K562 (cell line): ENCODE data around the gene NUP62. TPM values are rescaled to one million over a fixed set of nuclear protein-coding genes. Genes with fewer than 3 reads are reported as not detected.

Experiments used
- CREBBP ChIP-seq: IDR thresholded peaks from one replicate; pipeline ENCODE4 v1.6.1; 2012; ENCODE audit warnings: low read depth, mild to moderate bottlenecking, control low read depth, inconsistent platforms, low read length
- EGR1 ChIP-seq: fragments of 450-650 bp; conservative IDR thresholded peaks from 2 replicates; pipeline ENCODE4 v1.6.1; 2017; ENCODE audit warnings: mild to moderate bottlenecking
- FOXA3 ChIP-seq, 2 experiments: fragments of 450-650 bp in 1 of 2; sonication (generic) in 1 of 2; formaldehyde crosslinking; IDR thresholded peaks in 1 of 2; conservative IDR thresholded peaks in 1 of 2; 2 replicates each; pipeline versions ENCODE4 v1.4.0 to v1.8.0; 2020 to 2022; ENCODE audit warnings: mild to moderate bottlenecking in 2 of 2, missing genetic modification reagents in 1 of 2
- MIER1 ChIP-seq: fragments of 450-650 bp; IDR thresholded peaks from 2 replicates; pipeline ENCODE4 v1.6.1; 2016; ENCODE audit warnings: antibody characterized with exemption, mild to moderate bottlenecking, low read depth
- PCBP1 ChIP-seq: fragments of 200-400 bp; formaldehyde crosslinking; IDR thresholded peaks from 2 replicates; pipeline ENCODE4 v1.6.1; 2018; ENCODE audit warnings: mild to moderate bottlenecking, low read depth, low read length; ENCODE audit not compliant: poor library complexity, severe bottlenecking
- POLR2G ChIP-seq: fragments of 200-400 bp; formaldehyde crosslinking; IDR thresholded peaks from 2 replicates; pipeline ENCODE4 v1.6.1; 2017; ENCODE audit warnings: low read depth, mild to moderate bottlenecking, antibody characterized with exemption, low read length, moderate library complexity
- POLR3A ChIP-seq: IDR thresholded peaks from 2 replicates; pipeline ENCODE4 v1.6.1; 2011; ENCODE audit warnings: borderline replicate concordance, mild to moderate bottlenecking, moderate library complexity; ENCODE audit not compliant: insufficient read length, insufficient read depth; ENCODE audit errors: extremely low read depth
- SMARCA5 ChIP-seq: fragments of 450-650 bp; IDR thresholded peaks from 2 replicates; pipeline ENCODE4 v1.6.1; 2016
- SMC3 ChIP-seq: conservative IDR thresholded peaks from 2 replicates; pipeline ENCODE4 v1.6.1; 2011; ENCODE audit warnings: low read depth, low read length, improper control_type of control experiment; ENCODE audit not compliant: insufficient read depth
- STAG1 ChIP-seq: sonication (generic); formaldehyde crosslinking; IDR thresholded peaks from 2 replicates; pipeline ENCODE4 v1.5.0; 2020; ENCODE audit warnings: missing genetic modification reagents, borderline replicate concordance
- ZNF133 ChIP-seq: fragments of 250-450 bp; sonication (Bioruptor Pico); IDR thresholded peaks from 2 replicates; pipeline ENCODE4 v1.4.0; 2020; ENCODE audit warnings: mild to moderate bottlenecking
- ZNF197 ChIP-seq: fragments of 200-800 bp; sonication (Bioruptor generic); IDR thresholded peaks from 2 replicates; pipeline ENCODE4 v1.6.1; 2016; ENCODE audit warnings: low read depth, missing genetic modification characterization, missing compliant biosample characterization
- ZNF217 ChIP-seq: sonication (generic); formaldehyde crosslinking; IDR thresholded peaks from 2 replicates; pipeline ENCODE4 v1.8.0; 2022; ENCODE audit warnings: mild to moderate bottlenecking, missing genetic modification reagents
- ZNF263 ChIP-seq: sonication (generic); formaldehyde crosslinking; IDR thresholded peaks from 2 replicates; pipeline ENCODE4 v1.8.0; 2022; ENCODE audit warnings: mild to moderate bottlenecking, missing genetic modification reagents, borderline replicate concordance
- polyA plus RNA-seq, 8 experiments: library from polyadenylated mRNA; depleted of rRNA in 4 of 8; stranded (reverse) in 5 of 8; unstranded in 3 of 8; fragments of >200 nt; fragmentation: Nextera tagmentation in 2 of 8; fragmentation: Illumina TruSeq in 1 of 8; extraction: Ambion mirVana in 2 of 8; extraction: Trizol in 1 of 8; gene quantifications; 2 replicates each; pipeline versions ENCODE4 v1.2.1 to v1.2.3, GENCODE V29; 2011 to 2014; ENCODE audit warnings: inconsistent platforms in 1 of 8, missing spikeins in 1 of 8
- total RNA-seq, 7 experiments: library from RNA; depleted of rRNA in 6 of 7; stranded (reverse); fragments of >200 nt in 6 of 7; fragmentation: Illumina TruSeq in 2 of 7; extraction: Trizol in 2 of 7; gene quantifications; 2 replicates each; pipeline versions ENCODE4 v1.2.1 to v1.2.3, GENCODE V29; 2011 to 2021; ENCODE audit warnings: low replicate concordance in 1 of 7
- TF ChIP-seq, protein P1 (sequence below), 2 experiments: fragments of 450-650 bp in 1 of 2; sonication (generic) in 1 of 2; formaldehyde crosslinking in 1 of 2; IDR thresholded peaks; 2 replicates each; pipeline versions ENCODE4 v1.7.1 to v1.9.0; 2016 to 2022; ENCODE audit warnings: inconsistent platforms in 1 of 2, mild to moderate bottlenecking in 1 of 2, missing genetic modification reagents in 1 of 2
- TF ChIP-seq, protein P2 (sequence below): sonication (generic); formaldehyde crosslinking; IDR thresholded peaks from 2 replicates; pipeline ENCODE4 v1.8.1; 2023; ENCODE audit warnings: mild to moderate bottlenecking, missing genetic modification reagents

Gene NUP62
- total and polyA plus RNA-seq, 9 of the 15 experiments (the other 6 are each of a cell fraction or from before 2014, with no cell fraction given): 16.9 to 109 (median 66.0) TPM

DNA sequence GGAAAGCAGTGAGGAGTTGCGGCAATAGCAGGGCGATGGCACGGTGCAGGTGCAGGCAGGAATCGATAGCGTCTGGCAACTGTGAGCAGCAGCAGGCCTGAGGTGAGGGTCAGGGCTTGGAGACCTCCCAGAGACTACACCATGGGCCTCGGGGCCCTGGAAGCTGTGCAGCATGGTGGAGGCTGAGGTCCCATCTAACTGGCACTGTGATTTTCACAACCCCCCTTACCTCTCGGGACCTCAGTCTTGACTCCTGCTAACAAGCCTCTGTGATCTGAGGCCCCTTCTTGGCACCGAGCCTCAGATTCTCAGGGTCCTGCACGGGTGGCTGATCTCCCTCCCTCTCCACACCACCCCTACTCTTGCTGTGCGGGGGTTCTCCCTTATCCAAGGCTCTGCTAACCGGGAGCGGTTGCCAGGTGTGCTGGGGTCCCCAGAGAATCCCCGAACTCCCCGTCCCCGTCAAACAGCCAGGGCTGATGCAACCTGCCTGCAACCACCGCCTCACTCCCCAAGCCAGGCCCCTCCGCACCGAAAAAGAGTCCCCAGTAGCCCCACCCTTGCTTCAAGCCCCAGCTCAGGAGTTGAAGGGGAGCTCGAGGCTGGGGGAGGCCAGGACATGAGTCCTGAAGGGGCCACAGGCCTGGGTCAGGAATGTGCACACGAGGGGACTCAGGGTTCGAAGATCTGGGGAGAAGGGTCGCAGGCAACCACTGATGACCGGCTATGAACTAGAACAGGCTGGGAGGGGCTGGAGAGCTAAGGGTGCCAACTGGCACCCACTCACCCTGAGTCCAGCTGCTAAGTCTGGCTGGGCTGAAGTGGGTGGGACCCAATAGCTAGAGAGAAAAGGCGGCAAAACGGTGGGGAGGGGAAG is 5.1 kb downstream of the NUP62 start (continued):
- TF ChIP-seq, protein P1, sequence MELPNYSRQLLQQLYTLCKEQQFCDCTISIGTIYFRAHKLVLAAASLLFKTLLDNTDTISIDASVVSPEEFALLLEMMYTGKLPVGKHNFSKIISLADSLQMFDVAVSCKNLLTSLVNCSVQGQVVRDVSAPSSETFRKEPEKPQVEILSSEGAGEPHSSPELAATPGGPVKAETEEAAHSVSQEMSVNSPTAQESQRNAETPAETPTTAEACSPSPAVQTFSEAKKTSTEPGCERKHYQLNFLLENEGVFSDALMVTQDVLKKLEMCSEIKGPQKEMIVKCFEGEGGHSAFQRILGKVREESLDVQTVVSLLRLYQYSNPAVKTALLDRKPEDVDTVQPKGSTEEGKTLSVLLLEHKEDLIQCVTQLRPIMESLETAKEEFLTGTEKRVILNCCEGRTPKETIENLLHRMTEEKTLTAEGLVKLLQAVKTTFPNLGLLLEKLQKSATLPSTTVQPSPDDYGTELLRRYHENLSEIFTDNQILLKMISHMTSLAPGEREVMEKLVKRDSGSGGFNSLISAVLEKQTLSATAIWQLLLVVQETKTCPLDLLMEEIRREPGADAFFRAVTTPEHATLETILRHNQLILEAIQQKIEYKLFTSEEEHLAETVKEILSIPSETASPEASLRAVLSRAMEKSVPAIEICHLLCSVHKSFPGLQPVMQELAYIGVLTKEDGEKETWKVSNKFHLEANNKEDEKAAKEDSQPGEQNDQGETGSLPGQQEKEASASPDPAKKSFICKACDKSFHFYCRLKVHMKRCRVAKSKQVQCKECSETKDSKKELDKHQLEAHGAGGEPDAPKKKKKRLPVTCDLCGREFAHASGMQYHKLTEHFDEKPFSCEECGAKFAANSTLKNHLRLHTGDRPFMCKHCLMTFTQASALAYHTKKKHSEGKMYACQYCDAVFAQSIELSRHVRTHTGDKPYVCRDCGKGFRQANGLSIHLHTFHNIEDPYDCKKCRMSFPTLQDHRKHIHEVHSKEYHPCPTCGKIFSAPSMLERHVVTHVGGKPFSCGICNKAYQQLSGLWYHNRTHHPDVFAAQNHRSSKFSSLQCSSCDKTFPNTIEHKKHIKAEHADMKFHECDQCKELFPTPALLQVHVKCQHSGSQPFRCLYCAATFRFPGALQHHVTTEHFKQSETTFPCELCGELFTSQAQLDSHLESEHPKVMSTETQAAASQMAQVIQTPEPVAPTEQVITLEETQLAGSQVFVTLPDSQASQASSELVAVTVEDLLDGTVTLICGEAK (IDR thresholded peaks at IDR 0.05): no peak
- TF ChIP-seq, protein P1 (CRISPR knock-in tag; IDR thresholded peaks at IDR 0.05): no peak
- TF ChIP-seq EGR1 (no peak), STAG1 (CRISPR knock-in tag) (no peak), ZNF197 (CRISPR knock-in tag) (peak; percentile 69), CREBBP (no peak), ZNF133 (0 out of 2 replicates have a peak, but pooled peaks have one; percentile 4), MIER1 (no peak), ZNF217 (CRISPR knock-in tag) (no peak), POLR3A (no peak), FOXA3 (CRISPR knock-in tag; conservative IDR thresholded peaks at IDR 0.05 in 1 of 2, IDR thresholded peaks at IDR 0.05 in 1 of 2) (no peak), SMARCA5 (no peak), SMC3 (no peak), PCBP1 (no peak), ZNF263 (CRISPR knock-in tag) (no peak), POLR2G (peak; percentile 71)
- TF ChIP-seq, protein P2, sequence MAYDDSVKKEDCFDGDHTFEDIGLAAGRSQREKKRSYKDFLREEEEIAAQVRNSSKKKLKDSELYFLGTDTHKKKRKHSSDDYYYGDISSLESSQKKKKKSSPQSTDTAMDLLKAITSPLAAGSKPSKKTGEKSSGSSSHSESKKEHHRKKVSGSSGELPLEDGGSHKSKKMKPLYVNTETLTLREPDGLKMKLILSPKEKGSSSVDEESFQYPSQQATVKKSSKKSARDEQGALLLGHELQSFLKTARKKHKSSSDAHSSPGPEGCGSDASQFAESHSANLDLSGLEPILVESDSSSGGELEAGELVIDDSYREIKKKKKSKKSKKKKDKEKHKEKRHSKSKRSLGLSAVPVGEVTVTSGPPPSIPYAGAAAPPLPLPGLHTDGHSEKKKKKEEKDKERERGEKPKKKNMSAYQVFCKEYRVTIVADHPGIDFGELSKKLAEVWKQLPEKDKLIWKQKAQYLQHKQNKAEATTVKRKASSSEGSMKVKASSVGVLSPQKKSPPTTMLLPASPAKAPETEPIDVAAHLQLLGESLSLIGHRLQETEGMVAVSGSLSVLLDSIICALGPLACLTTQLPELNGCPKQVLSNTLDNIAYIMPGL (CRISPR knock-in tag): no peak
